ENCODE results near the gene TTC6. TPM values are rescaled to one million over a fixed set of nuclear protein-coding genes. Genes with fewer than 3 reads are reported as not detected.

TTC6 gene
- total and polyA plus RNA-seq, 8 donors = 0.92 to 184 (median 20.9) TPM

- peaks cover 28 to 37% (median 33%) of the 10 kb centered on the region in 4 donors for H3K4me1 ChIP-seq
- no peak for DNase-seq
- 39 to 64% (median 54%) methylated on average over 24 of the region's 24 CpGs for WGBS, 5 donors
- peaks cover 7 to 68% (median 45%) of the 10 kb centered on the region in 3 donors for H3K27me3 ChIP-seq
- H3K36me3 ChIP-seq = no peaks in the 10 kb centered on the region
- no peak overlapping the region for H3K27ac ChIP-seq
- intact Hi-C loops (cut with DNase I; ENCODE audit: low total_unique reads) = no loop called here
- H3K9me3 ChIP-seq = no peaks in the 10 kb centered on the region
- TF ChIP-seq CTCF (IDR thresholded peaks at IDR 0.05) (no peak), EP300 (IDR thresholded peaks at IDR 0.05) (no peak), POLR2AphosphoS5 (IDR thresholded peaks at IDR 0.05) (no peak), POLR2A (IDR thresholded peaks at IDR 0.05) (no peak)
- no peak overlapping the region for H3K4me3 ChIP-seq
Observed at GRCh38 chr14:37602605-37603453, 7.4 kb downstream of the TTC6 start.

GRCh38 chr14:37603688-37604251, 8.3 kb downstream of the TTC6 start:
- Histone ChIP-seq H3K27me3 (peaks cover 0 to 59% (median 36%) of the 10 kb centered on the region in 3 donors), H3K9me3 (no peaks in the 10 kb centered on the region), H3K4me1 (peaks cover 20 to 28% (median 25%) of the 10 kb centered on the region in 4 donors), H3K27ac (no peak overlapping the region), H3K36me3 (no peaks in the 10 kb centered on the region), H3K4me3 (no peak overlapping the region)
- 81 to 89% (median 84%) methylated on average over 9 of the region's 9 CpGs for WGBS, 5 donors
- TF ChIP-seq POLR2A (IDR thresholded peaks at IDR 0.05) (no peak), POLR2AphosphoS5 (IDR thresholded peaks at IDR 0.05) (no peak), CTCF (IDR thresholded peaks at IDR 0.05) (no peak), EP300 (IDR thresholded peaks at IDR 0.05) (no peak)
- intact Hi-C loops (cut with DNase I; ENCODE audit: low total_unique reads) = no loop called here
- no peak for DNase-seq

- Histone ChIP-seq H3K27me3 (peaks cover 0 to 56% (median 20%) of the 10 kb centered on the region in 3 donors), H3K36me3 (peaks cover 0 to 8% (median 7%) of the 10 kb centered on the region in 4 donors), H3K9me3 (peaks cover 0 to 12% (median 8%) of the 10 kb centered on the region in 4 donors), H3K4me3 (no peak overlapping the region), H3K27ac (no peak overlapping the region), H3K4me1 (peaks cover 0 to 7% (median 2%) of the 10 kb centered on the region in 4 donors)
- DNase-seq = no peak
- TF ChIP-seq CTCF (IDR thresholded peaks at IDR 0.05) (no peak), POLR2AphosphoS5 (IDR thresholded peaks at IDR 0.05) (no peak), POLR2A (IDR thresholded peaks at IDR 0.05) (no peak), EP300 (IDR thresholded peaks at IDR 0.05) (no peak)
- intact Hi-C loops (cut with DNase I; ENCODE audit: low total_unique reads) = no loop called here
Observed at GRCh38 chr14:37606678-37607077, 11.2 kb downstream of the TTC6 start.

GRCh38 chr14:37608649-37609048, 13.2 kb downstream of the TTC6 start:
- DNase-seq = no peak
- H3K4me3 ChIP-seq = no peak overlapping the region
- 81 to 87% (median 86%) methylated on average over 3 of the region's 3 CpGs for WGBS, 5 donors
- intact Hi-C loops (cut with DNase I; ENCODE audit: low total_unique reads) = no loop called here
- H3K4me1 ChIP-seq = no peaks in the 10 kb centered on the region
- TF ChIP-seq EP300 (IDR thresholded peaks at IDR 0.05) (no peak), POLR2AphosphoS5 (IDR thresholded peaks at IDR 0.05) (no peak), POLR2A (IDR thresholded peaks at IDR 0.05) (no peak), CTCF (IDR thresholded peaks at IDR 0.05) (no peak)
- peaks cover 0 to 38% (median 7%) of the 10 kb centered on the region in 3 donors for H3K27me3 ChIP-seq
- peaks cover 0 to 26% (median 12%) of the 10 kb centered on the region in 4 donors for H3K9me3 ChIP-seq
- no peak overlapping the region for H3K27ac ChIP-seq
- H3K36me3 ChIP-seq = peaks cover 0 to 8% (median 7%) of the 10 kb centered on the region in 4 donors
